GM18498 (cell line): ENCODE data around the gene ZBTB20.
"Not testable (repeated sequence)": the region's sequence is repeated elsewhere in the genome, so short reads cannot be mapped to it uniquely, and the experiment has no call there.

Source experiments
- ATAC-seq: cut with Tn5 transposase; IDR thresholded peaks from one replicate; pipeline ENCODE4 v1.9.1; 2021; ENCODE audit warnings: mild to moderate bottlenecking, moderate library complexity; ENCODE audit not compliant: unreplicated experiment

Gene ZBTB20

GRCh38 chr3:114691871-114692270, 455.2 kb downstream of the ZBTB20 start:
- ATAC-seq, result no peak

- ATAC-seq, result no peak
These were observed 456.2 kb downstream of the ZBTB20 start for GRCh38 chr3:114690911-114691310.

- no peak for ATAC-seq
These were observed 459.9 kb downstream of the ZBTB20 start for GRCh38 chr3:114687151-114687550.

DNA sequence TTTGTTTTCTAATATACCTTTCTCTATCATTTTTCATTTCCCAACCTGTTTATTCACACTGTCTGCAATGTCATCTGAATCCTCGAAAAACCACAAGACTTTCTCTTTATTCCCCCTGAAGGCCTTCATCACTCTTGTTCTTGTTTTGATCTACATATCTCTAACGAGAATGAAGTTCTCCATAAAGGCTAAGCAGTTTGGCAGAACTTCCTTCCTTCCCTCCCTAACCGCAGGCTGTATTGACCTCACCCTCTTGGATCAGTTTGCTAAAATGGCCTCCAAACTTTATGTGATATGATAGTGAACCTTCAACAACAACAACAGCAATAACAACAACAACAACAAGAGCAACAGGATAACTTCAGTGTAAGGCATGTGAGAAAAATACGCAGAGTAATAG, 460.5 kb downstream of the ZBTB20 start:
- ATAC-seq, result no peak

DNA sequence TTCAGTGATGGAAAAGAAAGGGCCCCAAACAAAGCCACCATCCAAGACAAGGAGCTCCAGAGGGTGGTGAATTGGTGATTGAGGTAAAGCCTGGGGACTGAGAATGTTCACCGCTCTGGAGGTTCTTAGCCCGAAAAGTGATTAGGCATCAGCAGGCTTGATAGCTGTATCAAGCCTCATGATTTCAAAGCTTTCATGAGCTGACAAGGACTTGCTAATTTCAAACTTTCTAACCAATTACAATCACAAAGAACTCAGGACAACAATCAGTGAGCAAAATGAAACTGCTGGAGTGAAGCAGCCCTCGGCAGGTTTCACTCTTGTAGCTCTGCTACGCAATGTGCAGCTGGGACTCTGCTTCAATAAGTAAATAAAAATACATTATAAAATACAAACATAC, 461.9 kb downstream of the ZBTB20 start:
- ATAC-seq, result no peak

DNA sequence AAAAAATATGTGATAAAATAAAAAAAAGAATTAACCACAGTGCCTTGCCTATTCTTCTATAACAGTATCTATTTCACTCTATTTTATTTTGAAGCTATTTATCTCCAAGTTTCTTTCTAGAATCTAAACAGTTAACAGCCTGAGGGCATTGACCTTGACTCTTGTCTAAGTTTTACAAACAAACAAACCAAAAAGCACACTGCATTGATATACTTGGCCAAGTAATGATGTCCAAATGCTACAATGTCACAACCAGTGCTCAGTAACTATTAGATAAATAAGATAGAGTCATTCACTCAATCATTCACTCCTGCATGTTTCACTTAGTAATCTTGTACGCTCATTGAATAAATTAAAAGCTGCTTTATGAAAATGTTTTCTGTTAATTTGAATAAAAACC, 466.8 kb downstream of the ZBTB20 start:
- no peak for ATAC-seq

- ATAC-seq, result not testable (repeated sequence)
These were observed 467.3 kb downstream of the ZBTB20 start for GRCh38 chr3:114679773-114680172.

GRCh38 chr3:114675104-114675503, 472.0 kb downstream of the ZBTB20 start:
- no peak for ATAC-seq

- no peak for ATAC-seq
These were observed 473.1 kb downstream of the ZBTB20 start for GRCh38 chr3:114674036-114674435.

- ATAC-seq, result no peak
These were observed 473.6 kb downstream of the ZBTB20 start for GRCh38 chr3:114673481-114673880.

DNA sequence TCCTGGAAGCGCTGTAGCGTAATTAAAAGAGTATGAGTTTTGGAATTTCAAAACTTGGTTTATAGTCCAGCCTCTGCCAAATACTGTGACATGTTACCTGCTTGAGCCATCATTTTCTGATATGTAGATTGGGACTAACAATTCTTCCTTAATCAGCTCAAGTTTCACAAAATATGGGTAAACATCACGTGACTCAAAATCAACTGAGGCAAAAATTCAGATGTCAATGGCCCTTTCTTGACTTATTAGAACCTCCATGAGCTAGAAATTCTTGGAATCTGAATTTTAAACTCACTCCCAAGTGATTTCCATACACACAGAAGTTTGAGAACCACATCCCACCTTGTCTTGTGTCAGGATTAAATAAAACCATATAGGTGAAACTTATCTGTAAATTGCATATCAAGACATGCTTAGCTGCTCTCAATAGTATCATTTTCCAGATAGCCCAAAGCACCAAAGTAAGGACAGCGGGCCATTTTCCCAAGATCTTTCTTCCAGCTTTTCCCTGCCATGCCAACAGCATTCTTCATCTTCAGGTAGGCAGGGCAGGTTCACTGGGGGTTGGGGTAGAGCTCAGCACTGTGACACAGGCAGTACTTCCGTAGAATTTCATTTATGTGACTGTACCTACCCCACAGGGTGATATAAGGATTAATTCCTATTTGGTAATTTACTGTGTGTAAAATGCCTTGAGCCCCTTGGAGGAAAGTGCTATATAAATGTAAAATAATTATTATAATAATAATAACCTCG, 474.2 kb downstream of the ZBTB20 start:
- no peak for ATAC-seq

DNA sequence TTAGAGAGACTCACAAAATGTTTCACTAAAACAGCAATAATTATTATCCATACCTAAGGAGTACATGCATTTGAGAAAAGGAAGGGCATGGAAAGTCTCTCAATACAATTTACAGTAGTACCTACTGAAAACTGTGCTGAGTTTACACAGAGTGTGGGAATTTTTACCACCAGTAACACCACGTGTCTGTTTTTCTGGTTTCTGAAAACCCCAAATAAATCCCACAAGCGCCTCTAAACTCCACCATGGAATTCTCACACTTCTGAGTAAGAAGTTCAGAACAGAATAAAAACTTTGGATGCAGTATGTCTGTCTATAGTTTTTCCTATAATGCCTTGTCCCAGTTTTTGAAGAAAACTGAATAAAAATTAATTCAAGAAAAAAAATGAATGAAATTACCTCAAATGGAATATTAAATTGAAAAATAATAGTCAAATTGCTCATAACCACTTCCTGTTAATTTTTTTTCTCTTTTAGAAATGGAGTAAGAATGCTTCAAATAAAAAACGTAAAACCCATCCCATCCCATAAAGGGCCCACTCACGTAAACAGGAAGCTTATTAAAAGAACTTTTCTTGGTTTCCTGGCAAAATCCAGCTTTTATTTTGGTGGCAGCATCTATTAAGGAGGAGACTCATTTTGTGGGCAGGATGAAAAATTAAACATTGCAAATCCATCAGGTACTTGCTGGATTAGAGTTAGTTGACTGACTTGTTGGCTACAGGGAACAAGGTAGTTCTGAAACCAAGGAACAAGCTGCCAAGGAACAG, 475.2 kb downstream of the ZBTB20 start:
- no peak for ATAC-seq

GRCh38 chr3:114669614-114670013, 477.5 kb downstream of the ZBTB20 start:
- ATAC-seq, result no peak

GRCh38 chr3:114668099-114668498, 479.0 kb downstream of the ZBTB20 start:
- ATAC-seq, result no peak

DNA sequence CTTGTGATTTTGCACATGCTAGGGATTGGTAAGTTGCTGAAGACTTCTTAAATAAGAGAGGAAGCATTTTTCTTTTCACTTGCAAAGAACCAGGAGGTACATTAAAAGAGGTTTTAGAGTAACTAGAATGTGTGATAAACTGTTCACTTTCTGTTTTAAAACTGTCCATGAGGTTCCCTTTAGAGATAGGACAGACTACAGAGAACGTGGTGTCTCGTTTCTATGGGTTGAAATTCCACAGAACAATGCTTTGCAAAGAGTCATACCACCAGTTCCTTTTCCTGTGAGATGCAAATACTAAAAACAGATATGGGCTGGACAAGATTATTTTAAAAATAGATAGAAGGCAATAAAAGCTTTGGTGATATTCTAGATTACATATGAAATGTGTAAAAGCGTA, 480.5 kb downstream of the ZBTB20 start:
- no peak for ATAC-seq

- ATAC-seq, result no peak
These were observed 483.1 kb downstream of the ZBTB20 start for GRCh38 chr3:114664006-114664405.

GRCh38 chr3:114660808-114661207, 486.3 kb downstream of the ZBTB20 start:
- ATAC-seq, result no peak

- no peak for ATAC-seq
These were observed 487.0 kb downstream of the ZBTB20 start for GRCh38 chr3:114660124-114660523.

GRCh38 chr3:114659109-114660061, 487.7 kb downstream of the ZBTB20 start:
- ATAC-seq, result no peak

GRCh38 chr3:114651555-114651954, 495.5 kb downstream of the ZBTB20 start:
- ATAC-seq, result no peak

- ATAC-seq, result no peak
These were observed 496.3 kb downstream of the ZBTB20 start for GRCh38 chr3:114650808-114651207.
